Caco-2 (cell line): Measurements from ENCODE around the gene YIF1B. TPM values are rescaled to one million over a fixed set of nuclear protein-coding genes. Genes with fewer than 3 reads are reported as not detected.

Experiments used
- BruUV-seq: library from RNA; stranded (reverse); fragments of 400-500 nt; replicated peaks from 2 replicates; lab custom pipeline; 2021; lab: Mats Ljungman, UMichigan
- CTCF ChIA-PET: fragments of 300-600 bp; sonication (Branson Sonifier 250); formaldehyde crosslinking; loops from one replicate; lab custom pipeline; 2022; ENCODE audit warnings: antibody characterized with exemption; lab: Charles Lee
- POLR2A ChIA-PET: fragments of 300-600 bp; sonication (Branson Sonifier 250); formaldehyde crosslinking; loops from one replicate; lab custom pipeline; 2022; ENCODE audit warnings: antibody characterized with exemption; lab: Charles Lee
- DNase-seq, 2 experiments: peaks; one replicate each; pipeline versions ENCODE4 v3.0.0 to v3.0.0-alpha.2; 2020 to 2022
- H3K27me3 ChIP-seq: replicated peaks from 2 replicates; pipeline ENCODE4 v1.6.0; 2011; ENCODE audit warnings: low read length; ENCODE audit not compliant: control insufficient read depth, insufficient read depth
- H3K36me3 ChIP-seq: 2 replicates; pipeline ENCODE4 v1.5.1; 2011; ENCODE audit warnings: low read length; ENCODE audit not compliant: control insufficient read depth, insufficient read depth
- H3K4me1 ChIP-seq: fragments of 250-450 bp; sonication (Bioruptor Pico); 2 replicates; pipeline ENCODE4 v1.5.1; 2020; ENCODE audit warnings: mild to moderate bottlenecking
- H3K4me3 ChIP-seq: 2 replicates; pipeline ENCODE4 v1.5.1; 2011; ENCODE audit warnings: low read depth, mild to moderate bottlenecking, control low read depth, low read length
- H3K9me3 ChIP-seq: fragments of 250-450 bp; sonication (Bioruptor Pico); 2 replicates; pipeline ENCODE4 v1.5.1; 2020; ENCODE audit warnings: mild to moderate bottlenecking, moderate library complexity
- H3K27ac Mint-ChIP-seq: one replicate; pipeline ENCODE4 v1.8.0; 2022; ENCODE audit warnings: mixed read lengths; ENCODE audit not compliant: unreplicated experiment
- H3K27me3 Mint-ChIP-seq: one replicate; pipeline ENCODE4 v1.8.0; 2022; ENCODE audit warnings: mixed read lengths; ENCODE audit not compliant: insufficient read depth, unreplicated experiment
- H3K36me3 Mint-ChIP-seq: one replicate; pipeline ENCODE4 v1.8.0; 2022; ENCODE audit warnings: mild to moderate bottlenecking, mixed read lengths; ENCODE audit not compliant: insufficient read depth, unreplicated experiment
- H3K4me1 Mint-ChIP-seq: one replicate; pipeline ENCODE4 v1.8.0; 2022; ENCODE audit warnings: low read depth, mixed read lengths; ENCODE audit not compliant: unreplicated experiment
- H3K4me3 Mint-ChIP-seq: one replicate; pipeline ENCODE4 v1.8.0; 2022; ENCODE audit warnings: mild to moderate bottlenecking, moderate library complexity, mixed read lengths; ENCODE audit not compliant: unreplicated experiment
- H3K9me3 Mint-ChIP-seq: one replicate; pipeline ENCODE4 v1.8.0; 2022; ENCODE audit warnings: mixed read lengths; ENCODE audit not compliant: unreplicated experiment
- CTCF ChIP-seq, 2 experiments: fragments of 200-600 bp in 1 of 2; IDR thresholded peaks; 1 replicate in 1 of 2; 2 replicates in 1 of 2; pipeline versions ENCODE4 v1.5.1 to v1.8.0; 2011 to 2022; ENCODE audit warnings: antibody characterized with exemption in 1 of 2, control low read depth in 1 of 2, inconsistent platforms in 1 of 2, low read depth in 1 of 2, low read length in 1 of 2, mild to moderate bottlenecking in 1 of 2, moderate library complexity in 1 of 2; ENCODE audit not compliant: insufficient read depth in 1 of 2, severe bottlenecking in 1 of 2, unreplicated experiment in 1 of 2
- intact Hi-C: fragments of 100-400 bp; cut with micrococcal nuclease; formaldehyde crosslinking; loops from one replicate; pipeline ENCODE4 v1.10.0; 2022; ENCODE audit not compliant: unreplicated experiment
- total RNA-seq: library from RNA; stranded (reverse); gene quantifications from 2 replicates; pipeline ENCODE4 v1.2.3, GENCODE V29; 2022

The YIF1B gene
- total RNA-seq, 1 experiment from 2014 or later: 66.7 TPM

GRCh38 chr19:38319421-38320258, 3.9 kb upstream of the YIF1B start, which contains the start of gene KCNK6:
TSS of gene KCNK6 (plus strand) at chr19:38319845. CDS start at chr19:38319951, 106 bp downstream.
- no peaks in the 10 kb centered on the region for H3K27me3 Mint-ChIP-seq
- H3K27ac Mint-ChIP-seq: peak within 1 kb of the TSS; percentile 48
- intact Hi-C loops: no loop called here

GRCh38 chr19:38318660-38319059, 2.9 kb upstream of the YIF1B start:
- peaks cover 4% of the 10 kb centered on the region; the same call in 1 of the 2 replicates for H3K4me1 ChIP-seq
- intact Hi-C loops: no loop called here
- TF ChIP-seq CTCF (IDR thresholded peaks at IDR 0.05; ENCODE audit: insufficient read depth in 1 of 2, low read depth in 1 of 2, low read length in 1 of 2, severe bottlenecking in 1 of 2, unreplicated experiment in 1 of 2): no peak
- no peaks in the 10 kb centered on the region for H3K36me3 ChIP-seq
- ChIA-PET POLR2A (no interaction called here), CTCF (interaction anchor here (0.7 to 1.4 kb wide), 2 partner anchors 56 to 75 kb away, joined by 3 to 4 read pairs; partner anchors contain the start of gene PSMD8)
- DNase-seq: no peak
- H3K4me3 ChIP-seq: no peak overlapping the region
- Mint-ChIP-seq H3K4me1 (peaks cover 11% of the 10 kb centered on the region), H3K27me3 (no peaks in the 10 kb centered on the region), H3K36me3 (peaks cover 14% of the 10 kb centered on the region), H3K4me3 (peak overlapping the region; percentile 74), H3K9me3 (no peaks in the 10 kb centered on the region), H3K27ac (no peak overlapping the region)
- H3K27me3 ChIP-seq: no peaks in the 10 kb centered on the region
- no peaks in the 10 kb centered on the region for H3K9me3 ChIP-seq
- no TSS peak for BruUV-seq

More at GRCh38 chr19:38319421-38320258, 3.9 kb upstream of the YIF1B start, which contains the start of gene KCNK6:
- peaks cover 14% of the 10 kb centered on the region for H3K36me3 Mint-ChIP-seq
- POLR2A ChIA-PET: no interaction called here
- CTCF ChIA-PET: interaction anchor here (0.6 to 1.4 kb wide), 4 partner anchors 16 to 76 kb away, joined by 3 to 4 read pairs (median 3); partner anchors contain the start of gene PSMD8
- Histone ChIP-seq H3K9me3 (no peaks in the 10 kb centered on the region), H3K36me3 (no peaks in the 10 kb centered on the region), H3K4me3 (peak within 1 kb of the TSS; percentile 74), H3K27me3 (no peaks in the 10 kb centered on the region), H3K4me1 (peaks cover 4% of the 10 kb centered on the region; the same call in 1 of the 2 replicates)
- TF ChIP-seq CTCF (IDR thresholded peaks at IDR 0.05; ENCODE audit: insufficient read depth in 1 of 2, low read depth in 1 of 2, low read length in 1 of 2, severe bottlenecking in 1 of 2, unreplicated experiment in 1 of 2): no peak
- TSS peak; percentile 16 for BruUV-seq
- H3K9me3 Mint-ChIP-seq: no peaks in the 10 kb centered on the region
- H3K4me1 Mint-ChIP-seq: peaks cover 11% of the 10 kb centered on the region
- peak in 1 of 2 experiments; percentile 45 for DNase-seq
- peak within 1 kb of the TSS; percentile 74 for H3K4me3 Mint-ChIP-seq

- intact Hi-C loops: no loop called here
- H3K9me3 Mint-ChIP-seq: no peaks in the 10 kb centered on the region
- DNase-seq: no peak
- POLR2A ChIA-PET: no interaction called here
- Histone ChIP-seq H3K27me3 (no peaks in the 10 kb centered on the region), H3K4me1 (peaks cover 4% of the 10 kb centered on the region; the same call in 1 of the 2 replicates), H3K9me3 (no peaks in the 10 kb centered on the region), H3K4me3 (no peak overlapping the region), H3K36me3 (no peaks in the 10 kb centered on the region)
- H3K36me3 Mint-ChIP-seq: peaks cover 14% of the 10 kb centered on the region
- no TSS peak for BruUV-seq
- no peak for TF ChIP-seq CTCF (IDR thresholded peaks at IDR 0.05; ENCODE audit: insufficient read depth in 1 of 2, low read depth in 1 of 2, low read length in 1 of 2, severe bottlenecking in 1 of 2, unreplicated experiment in 1 of 2)
- peak overlapping the region; percentile 91 for H3K27ac Mint-ChIP-seq
- no peaks in the 10 kb centered on the region for H3K27me3 Mint-ChIP-seq
- CTCF ChIA-PET: no interaction called here
- peaks cover 11% of the 10 kb centered on the region for H3K4me1 Mint-ChIP-seq
- peak overlapping the region; percentile 96 for H3K4me3 Mint-ChIP-seq
These were observed 1.4 kb upstream of the YIF1B start for GRCh38 chr19:38317104-38317612.
